GM21360 (cell line): ENCODE results near the gene C1QTNF4.
"Not testable (repeated sequence)": the region's sequence is repeated elsewhere in the genome, so short reads cannot be mapped to it uniquely, and the experiment has no call there.

Experiments
- ATAC-seq: cut with Tn5 transposase; IDR thresholded peaks from one replicate; pipeline ENCODE4 v1.9.1; 2021; ENCODE audit warnings: mild to moderate bottlenecking, moderate library complexity; ENCODE audit not compliant: unreplicated experiment

The C1QTNF4 gene

DNA sequence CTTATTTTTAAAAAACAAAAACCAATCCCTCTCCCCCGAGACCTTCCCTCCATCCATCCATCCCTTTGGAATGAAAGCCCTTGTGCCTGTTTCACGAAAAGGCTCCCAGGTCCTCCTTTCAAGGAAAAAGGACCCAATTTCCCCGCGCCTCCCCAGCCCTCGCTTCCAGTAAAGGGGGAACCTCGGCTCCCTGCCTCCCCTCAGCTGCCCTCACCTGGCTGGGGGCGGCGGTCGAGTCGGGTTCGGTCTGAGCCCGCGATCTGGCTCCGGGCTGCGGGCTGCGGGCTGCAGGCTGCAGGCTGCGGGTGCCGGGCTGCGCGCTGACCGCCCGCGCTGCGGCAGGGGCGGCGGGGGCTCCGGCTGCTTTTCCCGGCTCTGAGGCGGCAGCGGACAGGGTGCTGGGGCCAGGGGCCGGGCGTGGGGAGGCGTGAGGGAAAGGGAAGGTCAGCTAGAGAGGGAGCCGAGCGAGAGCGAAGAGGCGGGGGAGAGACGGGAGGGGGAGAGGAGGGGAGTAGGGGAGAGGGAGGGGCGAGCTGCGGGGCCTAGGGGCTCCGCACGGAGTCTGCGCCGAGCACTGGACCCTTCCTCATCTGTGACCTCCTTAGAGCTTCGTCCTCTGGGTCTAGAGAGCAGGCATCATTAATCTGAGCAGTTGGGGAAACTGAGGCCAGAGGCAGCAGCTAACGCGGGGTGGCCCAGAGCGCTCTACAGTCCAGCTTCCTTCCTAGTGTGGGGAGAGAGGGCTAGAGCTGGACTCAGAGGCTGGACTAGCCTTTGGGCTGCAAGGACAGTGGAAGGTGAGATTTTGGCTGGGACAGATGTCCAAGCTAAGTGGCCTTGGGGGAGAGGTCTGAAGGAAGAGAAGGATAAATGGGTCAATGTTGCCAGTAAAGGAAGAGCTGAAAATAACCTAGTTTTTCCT, at the start of gene C1QTNF4:
TSS of gene C1QTNF4 (minus strand) at position 478 of the 922 bp plus-strand sequence. CDS start 3,601 bp downstream, outside the sequence.
- no peak for ATAC-seq

DNA sequence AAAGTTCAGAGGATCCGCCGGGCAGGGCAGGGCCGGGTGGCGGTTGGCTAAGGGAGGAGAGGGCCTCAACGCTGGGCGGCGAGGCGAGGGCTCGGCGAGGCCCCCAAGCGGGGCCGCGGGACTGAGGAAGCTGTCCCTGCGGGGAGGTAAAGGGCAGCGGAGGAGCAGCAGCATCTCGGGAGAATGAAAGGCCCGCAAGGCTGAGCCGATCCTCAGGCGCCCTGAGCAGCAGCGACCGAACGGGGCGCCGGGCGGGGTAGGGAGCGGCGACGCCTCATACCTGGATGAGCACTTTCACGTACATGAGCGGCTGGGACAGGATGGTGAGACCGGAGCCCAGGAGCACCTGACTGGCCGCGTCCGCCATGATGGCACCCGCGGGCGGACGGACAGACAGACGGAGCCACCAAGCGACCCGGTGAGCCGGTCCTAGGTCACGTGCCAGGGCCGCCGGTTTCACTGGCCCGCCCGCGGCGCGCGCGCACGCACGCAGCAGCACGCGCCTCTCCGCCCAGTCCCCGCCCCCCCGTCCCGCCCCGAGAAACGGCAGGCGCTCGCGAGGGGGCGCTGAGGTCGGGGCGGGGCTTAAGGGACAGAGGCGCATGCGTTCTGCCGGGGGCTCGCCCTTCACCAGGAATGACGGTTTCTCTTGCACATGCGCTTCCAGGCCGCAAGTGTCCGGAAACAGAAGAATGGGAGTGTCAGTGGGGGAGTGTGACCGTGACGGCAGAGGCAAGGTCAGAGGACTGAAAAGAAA, 48.1 kb upstream of the C1QTNF4 start, which contains the start of gene MTCH2:
TSS of gene MTCH2 (minus strand) at position 461 of the 757 bp plus-strand sequence. CDS start at position 367, 94 bp downstream.
- peak; percentile 90 for ATAC-seq

DNA sequence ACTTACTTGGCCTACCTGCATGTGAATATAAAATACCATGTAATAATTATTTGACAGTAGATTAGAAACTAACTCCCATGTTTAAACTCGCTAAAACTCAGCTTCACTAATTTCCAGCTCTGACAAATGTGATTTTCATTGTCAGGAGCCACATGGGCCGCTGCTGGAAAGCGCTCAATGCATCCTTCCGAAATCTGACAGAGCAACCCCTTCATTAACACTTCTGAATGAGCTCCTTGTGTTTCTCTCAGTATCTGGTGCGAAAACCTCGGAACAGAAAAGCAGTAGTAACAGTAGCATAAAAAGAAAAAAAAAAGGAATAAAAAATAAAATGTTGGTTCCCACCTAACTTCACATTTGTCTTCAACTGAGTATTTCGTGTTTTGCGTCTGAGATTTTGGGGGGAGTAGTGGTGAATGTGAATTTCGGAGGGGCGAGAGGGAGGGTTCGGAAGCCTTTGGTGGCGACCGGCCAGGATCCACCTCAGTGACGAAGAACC, 47.4 kb upstream of the C1QTNF4 start:
- ATAC-seq = no peak

DNA sequence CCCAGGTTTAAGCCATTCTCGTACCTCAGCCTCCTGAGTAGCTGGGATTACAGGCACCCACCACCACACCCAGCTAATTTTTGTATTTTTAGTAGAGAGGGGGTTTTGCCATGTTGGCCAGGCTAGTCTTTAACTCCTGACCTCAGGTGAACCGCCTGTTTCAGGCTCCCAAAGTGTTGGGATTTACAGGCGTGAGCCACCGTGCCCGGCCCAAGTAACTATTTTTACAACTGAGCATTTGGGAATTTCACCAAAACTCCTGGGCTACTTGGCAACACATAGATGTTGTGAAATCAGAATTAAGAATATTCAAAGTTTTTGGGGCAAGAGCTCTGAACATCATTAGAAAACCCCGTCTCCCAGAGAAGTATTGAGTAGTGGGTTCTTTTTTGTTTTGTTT, 46.3 kb upstream of the C1QTNF4 start:
- not testable (repeated sequence) for ATAC-seq

DNA sequence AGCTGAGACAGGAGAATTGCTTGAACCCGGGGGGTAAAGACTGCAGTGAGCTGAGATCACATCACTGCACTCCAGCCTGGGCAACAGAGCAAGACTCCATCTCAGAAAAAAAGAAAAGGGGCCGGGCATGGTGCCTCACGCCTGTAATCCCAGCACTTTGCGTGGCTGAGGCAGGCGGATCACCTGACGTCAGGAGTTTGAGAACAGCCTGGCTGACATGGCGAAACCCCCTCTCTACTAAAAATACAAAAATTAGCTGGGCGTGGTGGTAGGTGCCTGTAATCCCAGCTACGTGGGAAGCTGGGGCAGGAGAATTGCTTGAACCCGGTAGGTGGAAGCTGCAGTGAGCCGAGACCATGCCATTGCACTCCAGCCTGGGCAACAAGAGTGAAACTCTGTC, 42.1 kb upstream of the C1QTNF4 start:
- ATAC-seq = not testable (repeated sequence)

DNA sequence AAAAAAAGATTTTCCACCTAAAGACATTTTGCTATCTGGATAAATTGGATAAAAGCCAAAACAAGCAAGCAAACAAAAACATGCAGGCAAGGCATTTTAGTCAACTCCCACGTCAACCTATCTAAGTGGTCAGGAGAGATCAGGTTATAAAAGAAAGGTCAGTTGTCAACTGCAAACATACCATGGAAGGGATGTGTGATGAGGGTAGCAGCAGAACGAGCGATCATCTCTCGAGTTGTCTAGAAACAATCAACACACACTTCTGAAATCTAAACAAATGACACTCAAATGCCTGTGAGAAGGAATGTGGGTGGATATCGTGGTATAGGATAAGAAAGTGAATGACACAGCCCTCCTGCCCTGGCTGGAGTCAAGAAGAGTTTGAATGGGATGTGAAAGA, 37.3 kb upstream of the C1QTNF4 start:
- no peak for ATAC-seq

DNA sequence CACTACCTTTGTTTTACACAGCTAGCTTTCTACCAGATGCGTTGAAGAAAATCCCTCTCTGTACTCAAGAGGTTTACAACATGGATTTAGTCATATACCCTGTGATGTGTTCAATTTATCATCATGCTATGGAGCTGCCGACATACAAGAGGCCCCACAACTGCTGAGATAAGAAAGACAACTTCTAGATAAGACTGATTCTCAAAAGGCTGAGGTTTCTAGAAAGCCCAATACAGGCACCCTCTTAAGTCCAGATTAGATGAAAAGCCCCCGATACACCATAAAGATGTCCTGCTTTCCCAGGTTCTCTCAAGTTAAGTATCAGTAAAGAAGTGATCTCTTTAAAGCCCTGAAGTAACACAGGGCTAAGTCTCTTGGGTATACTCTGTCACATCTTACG, 33.8 kb upstream of the C1QTNF4 start:
- ATAC-seq = no peak

DNA sequence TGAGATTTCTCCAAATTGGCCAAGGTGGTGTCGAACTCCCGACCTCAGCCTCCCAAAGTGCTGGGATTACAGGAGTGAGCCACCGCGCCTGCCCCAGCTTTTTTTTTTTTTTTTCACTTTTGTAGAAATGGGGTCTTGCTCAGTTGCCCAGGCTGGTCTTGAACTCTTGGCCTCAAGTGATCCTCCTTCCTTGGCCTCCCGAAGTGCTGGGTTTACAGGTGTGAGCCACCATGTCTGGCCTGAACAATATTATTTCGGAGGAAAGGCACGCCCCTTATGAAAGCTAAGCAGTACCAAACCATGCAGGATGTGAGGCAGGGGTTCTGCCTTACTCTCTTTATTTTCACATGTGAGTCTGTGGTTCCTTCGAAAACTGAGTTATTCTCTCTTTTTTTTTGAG, 32.0 kb upstream of the C1QTNF4 start:
- ATAC-seq = no peak

DNA sequence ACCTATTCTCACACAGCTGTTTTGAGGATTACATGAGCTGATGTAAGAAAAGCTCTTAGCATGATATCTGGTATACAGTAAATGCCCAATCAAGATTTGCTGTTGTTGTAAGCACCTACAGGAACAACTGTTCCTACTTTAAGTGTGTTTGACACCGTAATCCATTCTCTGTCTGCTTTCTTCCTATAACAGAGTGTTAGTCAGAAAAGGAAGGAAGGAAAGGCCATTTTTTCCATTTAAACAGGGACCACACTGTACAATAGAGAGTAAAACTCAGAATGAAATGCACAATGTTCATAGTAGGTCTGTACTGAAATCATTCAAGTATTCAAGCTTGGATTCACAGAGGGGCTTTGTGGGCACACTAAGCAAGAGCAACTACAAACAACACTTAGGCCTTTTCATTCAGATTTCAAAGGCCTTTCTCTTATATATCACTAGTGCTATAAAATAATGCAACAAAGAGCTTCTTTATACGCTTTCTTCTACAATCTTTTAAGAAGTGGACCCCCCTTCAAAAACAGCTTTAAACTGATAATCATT, 26.7 kb upstream of the C1QTNF4 start:
- no peak for ATAC-seq

DNA sequence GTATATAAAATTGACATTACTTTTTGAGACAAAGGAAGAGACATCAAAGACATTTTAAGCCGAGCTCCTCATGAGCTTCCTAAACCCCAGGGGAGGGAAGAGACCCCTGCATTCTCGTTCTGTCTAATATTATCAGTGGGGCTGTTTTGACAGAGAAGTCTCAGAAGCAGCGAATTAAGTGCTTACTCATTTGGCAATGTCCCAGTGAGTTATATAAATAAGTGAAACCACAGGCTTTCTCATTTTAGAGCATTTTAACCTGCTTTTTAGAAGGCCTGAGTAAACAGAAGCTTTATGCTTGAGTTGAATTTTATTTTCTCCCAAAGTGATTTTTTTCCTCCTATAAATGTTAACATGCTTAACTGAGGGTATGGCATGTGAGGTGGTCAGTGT, 23.2 kb upstream of the C1QTNF4 start:
- ATAC-seq = no peak

DNA sequence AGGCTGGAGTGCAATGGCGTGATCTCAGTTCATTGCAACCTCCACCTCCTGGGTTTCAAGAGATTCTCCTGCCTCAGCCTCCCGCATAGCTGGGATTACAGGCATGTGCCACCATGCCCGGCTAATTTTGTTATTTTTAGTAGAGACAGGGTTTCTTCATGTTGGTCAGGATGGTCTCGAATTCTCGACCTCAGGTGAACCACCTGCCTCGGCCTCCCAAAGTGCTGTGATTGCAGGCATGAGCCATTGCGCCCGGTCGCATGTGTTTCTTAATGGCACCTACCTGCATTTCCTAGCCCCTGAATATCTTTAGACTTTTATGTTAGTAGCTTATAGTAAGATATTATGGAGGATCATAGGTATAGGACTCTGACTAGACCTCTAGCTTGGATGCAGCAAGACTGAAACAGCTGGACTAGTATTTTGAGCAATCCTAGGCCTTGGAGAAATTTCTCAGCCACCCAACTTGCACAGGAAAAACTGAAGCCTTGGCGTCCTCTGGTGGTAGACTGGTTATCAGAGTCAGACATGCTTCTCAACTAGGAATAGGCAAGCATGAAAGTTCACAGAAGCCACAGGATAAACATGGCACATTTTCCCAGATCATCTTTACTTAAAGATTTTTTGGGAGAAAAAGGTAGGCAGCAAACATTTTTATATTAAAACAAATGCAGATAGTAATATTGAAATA, 22.7 kb upstream of the C1QTNF4 start:
- no peak for ATAC-seq

DNA sequence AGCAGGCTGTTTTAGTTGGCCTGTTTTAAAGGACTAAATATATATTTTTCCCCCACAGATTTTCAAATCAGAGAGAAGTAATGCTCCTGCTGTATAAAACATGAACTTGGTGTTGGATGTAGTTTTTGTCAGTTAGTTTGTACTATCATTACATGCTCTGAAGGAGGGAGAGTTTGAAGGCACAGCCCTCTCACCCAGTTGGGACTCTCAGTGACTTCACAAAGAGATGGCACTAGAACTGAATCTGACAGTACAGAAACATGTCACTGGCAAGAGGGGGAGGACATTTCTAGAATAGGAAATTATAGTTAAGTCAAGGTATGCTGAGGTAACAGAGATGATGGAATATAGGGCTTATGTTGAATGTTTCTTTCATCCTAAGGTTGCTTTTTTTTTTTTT, 21.0 kb upstream of the C1QTNF4 start:
- ATAC-seq = no peak

DNA sequence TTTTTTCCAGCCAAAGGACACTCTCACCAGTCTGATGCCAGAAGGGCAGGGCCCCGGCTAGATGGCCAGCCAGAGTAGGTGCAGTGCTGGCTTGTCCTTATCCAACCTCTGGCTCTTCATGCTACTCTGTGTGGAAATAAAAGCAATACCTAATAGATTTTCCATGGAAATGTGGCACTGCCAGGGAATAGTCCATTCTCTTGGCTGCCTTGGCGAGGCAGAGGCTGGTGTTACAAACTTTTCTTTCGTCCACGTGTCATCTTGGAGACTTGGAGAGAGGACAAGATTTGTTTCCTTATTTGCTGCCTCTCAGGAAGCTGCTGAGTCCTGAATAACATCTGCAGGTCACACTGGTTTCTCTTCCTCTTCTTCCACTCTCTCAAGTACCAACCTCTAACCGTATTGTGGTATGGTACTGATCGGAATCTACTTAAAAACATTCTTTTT, 17.2 kb upstream of the C1QTNF4 start:
- peak; percentile 65 for ATAC-seq

DNA sequence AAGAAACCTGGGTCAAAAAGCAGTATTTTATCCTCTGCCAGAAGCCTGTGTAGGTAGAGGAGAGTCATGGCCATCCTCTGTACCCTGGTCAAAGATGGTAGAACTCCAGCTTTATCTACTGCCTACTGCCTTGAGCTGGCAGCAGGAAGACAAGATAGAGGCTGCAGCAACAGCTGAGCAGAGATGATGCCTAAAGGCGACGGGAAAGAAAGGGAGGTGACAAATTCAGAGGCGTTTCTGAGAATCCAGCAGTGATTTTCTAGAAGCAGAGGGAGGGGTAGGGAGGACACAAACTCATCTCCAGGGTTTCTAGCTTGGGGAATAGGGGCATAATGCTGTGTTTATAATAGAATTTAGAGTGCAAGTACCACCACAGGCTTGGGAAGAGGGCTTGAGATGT, 15.5 kb upstream of the C1QTNF4 start:
- ATAC-seq = no peak

DNA sequence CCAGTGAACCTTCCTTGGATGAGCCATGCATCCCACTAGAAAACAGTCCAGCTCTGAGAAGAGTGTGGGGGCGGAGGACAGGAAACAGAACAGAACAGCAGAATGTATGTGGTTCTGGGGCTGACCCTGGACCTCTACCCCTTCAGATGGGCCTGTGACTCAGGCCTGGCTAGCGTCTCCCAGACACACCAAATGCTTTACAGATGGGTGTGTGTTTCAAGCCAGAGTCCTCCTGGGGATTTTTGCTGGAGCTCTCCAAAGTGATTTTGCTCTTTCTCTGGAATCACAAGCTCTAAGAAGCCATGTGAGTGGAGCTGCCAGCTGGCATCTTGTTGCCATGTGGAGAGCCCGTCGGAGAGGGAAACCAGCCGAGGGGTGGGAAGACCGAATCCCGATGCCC, 13.2 kb upstream of the C1QTNF4 start:
- ATAC-seq = no peak

DNA sequence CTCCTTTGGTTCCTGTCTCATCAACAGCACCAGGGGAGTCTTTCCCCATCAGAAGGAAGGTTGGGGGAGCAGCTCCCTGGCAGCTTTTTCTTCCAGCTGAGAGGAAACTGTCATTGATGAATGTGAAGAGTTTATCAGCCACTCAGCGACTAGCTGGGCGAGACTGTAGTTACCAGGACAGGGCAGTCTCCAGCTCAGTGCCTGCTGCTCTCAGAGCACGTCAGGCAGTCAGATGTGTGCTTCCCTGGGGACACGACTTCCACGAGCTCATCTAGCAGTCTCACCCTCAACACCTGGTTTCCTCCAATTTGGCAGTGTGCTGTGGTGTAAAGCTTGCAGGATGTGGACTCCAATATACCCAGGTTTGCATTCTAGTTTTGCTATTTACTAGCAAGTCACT, 12.5 kb upstream of the C1QTNF4 start:
- no peak for ATAC-seq

DNA sequence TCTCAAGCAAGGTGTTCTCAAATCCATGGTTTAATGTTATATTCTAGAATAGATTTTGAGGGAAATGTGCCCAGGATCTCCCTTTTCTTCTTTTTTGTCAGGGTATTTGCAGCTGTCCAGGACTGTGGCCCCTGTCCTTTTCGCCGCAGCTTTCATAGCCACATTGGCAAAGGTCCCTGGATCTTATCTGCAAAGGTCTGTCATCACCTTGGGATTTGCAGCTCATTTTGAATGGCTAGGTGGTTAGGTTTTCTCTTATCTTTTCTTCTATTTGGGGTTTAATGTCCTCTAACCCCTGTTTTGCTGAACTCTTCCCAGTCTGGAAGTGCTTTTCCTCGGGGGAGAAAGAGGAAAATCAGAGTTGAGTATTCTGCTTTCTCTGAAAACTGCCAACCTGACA, 11.7 kb upstream of the C1QTNF4 start:
- ATAC-seq = no peak

DNA sequence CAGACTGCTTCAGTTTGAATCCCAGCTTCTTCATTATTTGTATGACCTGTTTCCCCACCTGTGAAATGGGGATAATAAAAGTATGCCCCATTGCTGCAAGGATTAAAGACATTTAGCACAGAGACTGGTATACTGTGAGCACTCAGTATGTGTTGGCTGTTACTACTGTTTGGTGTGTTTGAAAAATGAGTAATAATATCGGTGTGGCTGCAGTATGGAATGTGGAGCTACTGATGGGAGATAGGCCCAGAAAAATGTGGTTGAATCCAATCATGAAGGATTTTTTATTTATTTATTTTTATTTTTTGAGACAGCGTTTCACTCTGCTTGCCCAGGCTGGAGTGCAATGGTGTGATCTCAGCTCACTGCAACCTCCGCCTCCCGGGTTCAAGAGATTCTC, 9.1 kb upstream of the C1QTNF4 start:
- no peak for ATAC-seq

DNA sequence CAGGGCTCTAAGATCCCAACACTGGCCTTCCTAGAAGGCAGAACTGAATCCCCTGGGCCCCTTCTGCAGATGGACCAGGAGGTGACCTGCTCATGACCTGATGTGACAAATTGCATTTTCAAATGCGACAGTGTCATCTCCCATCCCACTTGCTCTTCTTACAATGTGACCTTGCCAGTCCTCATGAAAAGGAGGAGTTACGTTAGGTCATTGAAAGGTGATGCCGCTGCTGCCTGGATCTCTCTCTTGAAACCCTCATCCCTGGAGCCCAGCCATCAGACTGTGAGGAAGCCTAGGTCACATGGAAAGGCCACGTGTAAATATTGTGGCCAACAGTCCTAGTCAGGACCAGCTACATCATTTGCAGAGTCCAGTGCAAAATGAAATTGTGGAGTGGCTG, 5.7 kb upstream of the C1QTNF4 start:
- no peak for ATAC-seq

DNA sequence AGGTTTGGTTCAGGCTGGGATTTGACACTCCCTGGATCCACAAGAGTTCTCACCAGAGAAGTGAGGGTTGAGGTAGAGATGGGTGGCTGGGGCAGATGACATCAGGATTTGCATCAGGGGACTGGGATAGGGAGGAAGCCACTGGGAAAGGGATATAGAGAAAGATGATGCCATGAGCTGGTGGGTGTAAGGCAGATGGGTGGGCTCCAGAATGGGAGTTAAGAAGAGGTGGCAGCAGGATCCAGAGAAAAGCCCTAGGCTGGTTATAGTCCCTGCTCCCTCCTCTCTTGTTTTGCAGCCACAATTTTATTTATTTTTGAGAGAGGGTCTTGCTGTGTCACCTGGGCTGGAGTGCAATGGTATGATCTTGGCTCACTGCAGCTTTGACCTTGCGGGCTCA, 1.8 kb upstream of the C1QTNF4 start:
- no peak for ATAC-seq

DNA sequence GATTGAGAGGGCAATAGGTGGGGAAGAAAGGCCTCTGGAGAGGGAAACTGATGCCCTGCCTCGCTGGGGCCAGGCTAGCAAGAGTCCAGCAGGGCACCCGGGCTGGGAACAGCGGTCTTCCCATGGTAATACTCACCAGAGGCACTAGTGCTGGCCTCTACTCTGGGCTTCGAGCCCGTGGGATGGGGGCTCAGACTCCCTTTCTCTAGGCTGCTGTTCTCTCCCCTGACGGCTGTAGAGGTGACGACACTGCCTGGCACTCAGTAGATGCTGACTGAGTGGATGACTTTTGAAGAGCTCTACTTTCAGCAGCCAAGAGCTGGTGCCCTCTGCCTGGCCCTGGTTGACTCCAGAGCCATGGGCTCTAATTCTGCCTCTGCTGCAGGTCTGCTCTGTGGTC, 818 bp upstream of the C1QTNF4 start:
- ATAC-seq = no peak
